Panc1 (cell line): ENCODE results near the gene BCL2. TPM values are rescaled to one million over a fixed set of nuclear protein-coding genes. Genes with fewer than 3 reads are reported as not detected.

Source experiments
- ATAC-seq: fragments of 200-7000 bp; cut with Tn5 transposase; 2 replicates; pipeline ENCODE4 v1.9.1; 2020; ENCODE audit warnings: mild to moderate bottlenecking, moderate library complexity
- BruUV-seq: library from RNA; stranded (reverse); fragments of 400-500 nt; replicated peaks from 2 replicates; lab custom pipeline; 2021; lab: Mats Ljungman, UMichigan
- CTCF ChIA-PET: fragments of 300-600 bp; sonication (Branson Sonifier 250); formaldehyde crosslinking; loops from one replicate; lab custom pipeline; 2022; ENCODE audit warnings: antibody characterized with exemption; lab: Charles Lee
- POLR2A ChIA-PET: fragments of 300-600 bp; sonication (Branson Sonifier 250); formaldehyde crosslinking; loops from one replicate; lab custom pipeline; 2022; ENCODE audit warnings: antibody characterized with exemption; lab: Charles Lee
- DNase-seq: peaks from one replicate; pipeline ENCODE4 v3.0.0-alpha.2; 2010; ENCODE audit warnings: low read depth, low spot score
- H3K27ac ChIP-seq: 2 replicates; pipeline ENCODE4 v1.5.1; 2011; ENCODE audit warnings: mild to moderate bottlenecking, low read length, inconsistent platforms
- H3K27me3 ChIP-seq: fragments of 200-500 bp; sonication (Bioruptor generic); 2 replicates; pipeline ENCODE4 v1.6.0; 2014; ENCODE audit warnings: low read length, inconsistent platforms; ENCODE audit not compliant: control insufficient read depth, insufficient read depth
- H3K36me3 ChIP-seq: fragments of 200-500 bp; sonication (Bioruptor generic); 2 replicates; pipeline ENCODE4 v1.5.1; 2014; ENCODE audit warnings: inconsistent platforms, mild to moderate bottlenecking, low read length, moderate library complexity; ENCODE audit not compliant: control insufficient read depth, insufficient read depth
- H3K4me1 ChIP-seq: 2 replicates; pipeline ENCODE4 v1.5.1; 2011; ENCODE audit warnings: inconsistent platforms, mild to moderate bottlenecking, low read length, moderate library complexity; ENCODE audit not compliant: control insufficient read depth, insufficient read depth
- H3K4me3 ChIP-seq, 2 experiments: 2 replicates each; pipeline ENCODE4 v1.5.1; 2011 to 2012; ENCODE audit warnings: low read depth in 2 of 2, low read length in 2 of 2, mild to moderate bottlenecking in 2 of 2, inconsistent platforms in 1 of 2, moderate library complexity in 1 of 2
- H3K9me3 ChIP-seq: fragments of 200-500 bp; sonication (Bioruptor generic); 2 replicates; pipeline ENCODE4 v1.5.1; 2014; ENCODE audit warnings: low read depth, mild to moderate bottlenecking, inconsistent platforms, low read length, moderate library complexity; ENCODE audit not compliant: control insufficient read depth, insufficient read depth
- POLR2AphosphoS5 ChIP-seq: IDR thresholded peaks from 2 replicates; pipeline ENCODE4 v1.6.1; 2012; ENCODE audit warnings: mild to moderate bottlenecking, low read depth, low read length, moderate library complexity
- REST ChIP-seq, 2 experiments: IDR thresholded peaks; 2 replicates each; pipeline ENCODE4 v1.6.1; 2011 to 2012; ENCODE audit warnings: low read depth in 2 of 2, control low read depth in 1 of 2, low read length in 1 of 2, mild to moderate bottlenecking in 1 of 2, moderate library complexity in 1 of 2; ENCODE audit not compliant: insufficient read depth in 1 of 2
- SIN3A ChIP-seq: IDR thresholded peaks from 2 replicates; pipeline ENCODE4 v1.6.1; 2012; ENCODE audit warnings: low read depth, mild to moderate bottlenecking, low read length, moderate library complexity, borderline replicate concordance; ENCODE audit not compliant: insufficient read depth
- TCF7L2 ChIP-seq: IDR thresholded peaks from 2 replicates; pipeline ENCODE4 v1.6.1; 2011; ENCODE audit warnings: mild to moderate bottlenecking, low read depth, low read length, inconsistent platforms
- in situ Hi-C: cut with HindIII; loops from 2 replicates; pipeline ENCODE4 v1.10.0; 2016; ENCODE audit warnings: low sequenced_read_pairs, low pct_unique_long_range_greater_than_20kb
- intact Hi-C: fragments of 100-400 bp; cut with micrococcal nuclease; formaldehyde crosslinking; loops from one replicate; pipeline ENCODE4 v1.10.0; 2022; ENCODE audit not compliant: unreplicated experiment
- total RNA-seq: library from RNA; stranded (reverse); gene quantifications from one replicate; pipeline ENCODE4 v1.2.1, GENCODE V29; 2021; ENCODE audit not compliant: unreplicated experiment
- TF ChIP-seq, protein P1 (sequence below): fragments of 450-650 bp; IDR thresholded peaks from 2 replicates; pipeline ENCODE4 v1.5.1; 2017; ENCODE audit warnings: mild to moderate bottlenecking

The BCL2 gene
- total RNA-seq, 1 experiment from 2014 or later = 0.72 TPM

- ATAC-seq = no peak
- H3K4me1 ChIP-seq = no peaks in the 10 kb centered on the region
- ChIA-PET POLR2A (no interaction called here), CTCF (no interaction called here)
- no peak for DNase-seq
- no peak for TF ChIP-seq REST (IDR thresholded peaks at IDR 0.05; ENCODE audit: insufficient read depth in 1 of 2, low read depth in 2 of 2, low read length in 1 of 2)
- TF ChIP-seq, protein P1, sequence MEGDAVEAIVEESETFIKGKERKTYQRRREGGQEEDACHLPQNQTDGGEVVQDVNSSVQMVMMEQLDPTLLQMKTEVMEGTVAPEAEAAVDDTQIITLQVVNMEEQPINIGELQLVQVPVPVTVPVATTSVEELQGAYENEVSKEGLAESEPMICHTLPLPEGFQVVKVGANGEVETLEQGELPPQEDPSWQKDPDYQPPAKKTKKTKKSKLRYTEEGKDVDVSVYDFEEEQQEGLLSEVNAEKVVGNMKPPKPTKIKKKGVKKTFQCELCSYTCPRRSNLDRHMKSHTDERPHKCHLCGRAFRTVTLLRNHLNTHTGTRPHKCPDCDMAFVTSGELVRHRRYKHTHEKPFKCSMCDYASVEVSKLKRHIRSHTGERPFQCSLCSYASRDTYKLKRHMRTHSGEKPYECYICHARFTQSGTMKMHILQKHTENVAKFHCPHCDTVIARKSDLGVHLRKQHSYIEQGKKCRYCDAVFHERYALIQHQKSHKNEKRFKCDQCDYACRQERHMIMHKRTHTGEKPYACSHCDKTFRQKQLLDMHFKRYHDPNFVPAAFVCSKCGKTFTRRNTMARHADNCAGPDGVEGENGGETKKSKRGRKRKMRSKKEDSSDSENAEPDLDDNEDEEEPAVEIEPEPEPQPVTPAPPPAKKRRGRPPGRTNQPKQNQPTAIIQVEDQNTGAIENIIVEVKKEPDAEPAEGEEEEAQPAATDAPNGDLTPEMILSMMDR = no peak
- TF ChIP-seq POLR2AphosphoS5 = no peak
- no peak for TF ChIP-seq SIN3A
- no peak for TF ChIP-seq TCF7L2
- no peaks in the 10 kb centered on the region for H3K27me3 ChIP-seq
- H3K36me3 ChIP-seq = no peaks in the 10 kb centered on the region
- in situ Hi-C loops (no loop called here), intact Hi-C loops (no loop called here)
- H3K27ac ChIP-seq = no peak overlapping the region
- BruUV-seq = no TSS peak
- no peaks in the 10 kb centered on the region for H3K9me3 ChIP-seq
- no peak overlapping the region for H3K4me3 ChIP-seq
Observed at GRCh38 chr18:63244607-63245006, 75.0 kb downstream of the BCL2 start.

- TF ChIP-seq TCF7L2 (no peak), REST (IDR thresholded peaks at IDR 0.05; ENCODE audit: insufficient read depth in 1 of 2, low read depth in 2 of 2, low read length in 1 of 2) (no peak), SIN3A (no peak), POLR2AphosphoS5 (no peak)
- TF ChIP-seq, protein P1 = no peak
- in situ Hi-C loops = no loop called here
- Histone ChIP-seq H3K27me3 (no peaks in the 10 kb centered on the region), H3K27ac (no peak overlapping the region), H3K4me1 (no peaks in the 10 kb centered on the region), H3K4me3 (no peak overlapping the region), H3K36me3 (no peaks in the 10 kb centered on the region), H3K9me3 (no peaks in the 10 kb centered on the region)
- POLR2A ChIA-PET = no interaction called here
- intact Hi-C loops = no loop called here
- BruUV-seq = no TSS peak
- DNase-seq = no peak
- CTCF ChIA-PET = no interaction called here
- ATAC-seq = no peak
Observed at GRCh38 chr18:63241760-63242159, 77.8 kb downstream of the BCL2 start.
